CD4-positive, alpha-beta memory T cell (primary cell): ENCODE data around the gene RBM38. TPM values are rescaled to one million over a fixed set of nuclear protein-coding genes. Genes with fewer than 3 reads are reported as not detected.

Source experiments
- CTCF ChIA-PET: fragments of 350-600 bp; sonication (Branson Sonifier 250); formaldehyde crosslinking; loops from one replicate; lab custom pipeline; 2021; ENCODE audit warnings: inconsistent platforms; ENCODE audit not compliant: partially characterized antibody; lab: Charles Lee
- POLR2A ChIA-PET: fragments of 350-600 bp; sonication (Branson Sonifier 250); formaldehyde crosslinking; loops from one replicate; lab custom pipeline; 2021; ENCODE audit not compliant: partially characterized antibody; lab: Charles Lee
- DNase-seq, 5 donors: peaks; one replicate each; pipeline versions ENCODE4 v3.0.0 to v3.0.0-alpha.2; 2020 to 2022; ENCODE audit warnings: mixed read lengths in 1 of 5
- H3K27ac ChIP-seq: one replicate; pipeline ENCODE4 v1.7.0; 2013; ENCODE audit warnings: low read depth, low read length
- H3K27me3 ChIP-seq: 2 replicates; pipeline ENCODE4 v1.7.0; 2013; ENCODE audit warnings: mild to moderate bottlenecking, low read length, moderate library complexity; ENCODE audit not compliant: insufficient read depth
- H3K36me3 ChIP-seq: 2 replicates; pipeline ENCODE4 v1.7.0; 2013; ENCODE audit warnings: mild to moderate bottlenecking, low read length, moderate library complexity; ENCODE audit not compliant: insufficient read depth
- H3K4me1 ChIP-seq: 2 replicates; pipeline ENCODE4 v1.7.0; 2013; ENCODE audit warnings: mild to moderate bottlenecking, low read length, moderate library complexity; ENCODE audit not compliant: insufficient read depth
- H3K4me3 ChIP-seq, 2 donors: one replicate each; pipeline ENCODE4 v1.7.0; 2013; ENCODE audit warnings: low read length in 2 of 2, mild to moderate bottlenecking in 1 of 2
- H3K9me3 ChIP-seq, 2 donors: one replicate each; pipeline ENCODE4 v1.7.0; 2013; ENCODE audit warnings: low read length in 2 of 2, control low read depth in 1 of 2; ENCODE audit not compliant: control insufficient read depth in 1 of 2
- H3K27ac Mint-ChIP-seq, 7 donors: one replicate each; pipeline ENCODE4 v1.8.0; 2020 to 2021; ENCODE audit warnings: mixed read lengths in 7 of 7, mild to moderate bottlenecking in 6 of 7, inconsistent platforms in 3 of 7, moderate library complexity in 3 of 7
- H3K27me3 Mint-ChIP-seq, 2 donors: one replicate each; pipeline ENCODE4 v1.8.0; 2020 to 2021; ENCODE audit warnings: mixed read lengths in 2 of 2
- H3K36me3 Mint-ChIP-seq, 2 donors: one replicate each; pipeline ENCODE4 v1.8.0; 2020 to 2021; ENCODE audit warnings: mixed read lengths in 2 of 2, inconsistent platforms in 1 of 2, mild to moderate bottlenecking in 1 of 2
- H3K4me1 Mint-ChIP-seq, 4 donors: one replicate each; pipeline ENCODE4 v1.8.0; 2020 to 2021; ENCODE audit warnings: mixed read lengths in 4 of 4, mild to moderate bottlenecking in 1 of 4
- H3K4me3 Mint-ChIP-seq, 8 donors: one replicate each; pipeline ENCODE4 v1.8.0; 2020 to 2021; ENCODE audit warnings: mixed read lengths in 8 of 8, mild to moderate bottlenecking in 7 of 8, moderate library complexity in 6 of 8, inconsistent platforms in 3 of 8
- H3K9me3 Mint-ChIP-seq, 8 donors: one replicate each; pipeline ENCODE4 v1.8.0; 2020 to 2021; ENCODE audit warnings: mixed read lengths in 8 of 8, mild to moderate bottlenecking in 5 of 8, inconsistent platforms in 3 of 8, moderate library complexity in 1 of 8
- intact Hi-C: fragments of 100-400 bp; cut with micrococcal nuclease; formaldehyde crosslinking; loops from one replicate; pipeline ENCODE4 v1.15.1; 2023
- polyA plus RNA-seq, 2 donors: library from polyadenylated mRNA; unstranded; fragments of 300-500 nt; fragmentation: Illumina TruSeq; gene quantifications; one replicate each; pipeline ENCODE4 v1.2.3, GENCODE V29; 2021
- total RNA-seq, 2 experiments: library from RNA; stranded (reverse); gene quantifications; one replicate each; pipeline ENCODE4 v1.2.3, GENCODE V29; 2021

The RBM38 gene
- total and polyA plus RNA-seq, 4 experiments from 2014 or later = 33.1 to 97.8 (median 77.8) TPM

DNA sequence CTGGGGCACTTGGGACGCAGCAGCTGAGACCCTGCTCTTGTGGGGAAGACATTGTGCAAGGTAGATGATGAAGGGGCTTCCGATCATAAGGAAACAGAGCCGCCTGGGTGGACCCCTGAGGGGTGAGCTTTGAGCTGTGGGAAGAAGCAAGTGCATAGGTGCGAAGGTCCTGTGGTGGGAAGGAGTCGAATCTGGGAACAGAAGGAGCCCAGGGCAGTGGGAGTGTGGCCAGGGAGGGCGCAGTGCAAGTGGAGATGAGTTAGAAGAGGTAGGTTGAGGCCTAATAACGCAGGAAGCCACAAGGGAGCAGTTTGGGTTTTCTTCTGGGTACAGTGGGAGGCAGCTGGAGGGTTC, 10.3 kb downstream of the RBM38 start:
- ChIA-PET POLR2A (interaction anchor here (1.0 to 9.7 kb wide), 4 partner anchors 9 to 17 kb away, joined by 3 to 150 read pairs (median 6); partner anchors contain the start of gene RBM38), CTCF (interaction anchor here (1.0 to 1.4 kb wide), 3 partner anchors 9 to 31 kb away, joined by 3 to 4 read pairs (median 3); no protein-coding TSS in a partner anchor)
- peaks cover 0 to 16% (median 0%) of the 10 kb centered on the region in 8 donors for H3K9me3 Mint-ChIP-seq
- H3K27ac ChIP-seq = no peak overlapping the region
- peaks cover 87% of the 10 kb centered on the region for H3K4me1 ChIP-seq
- no peaks in the 10 kb centered on the region for H3K27me3 ChIP-seq
- no peak for DNase-seq
- H3K36me3 ChIP-seq = peaks cover 76% of the 10 kb centered on the region
- H3K4me3 ChIP-seq = no peak overlapping the region
- peaks cover 37 to 75% (median 57%) of the 10 kb centered on the region in 4 donors for H3K4me1 Mint-ChIP-seq
- H3K9me3 ChIP-seq = no peaks in the 10 kb centered on the region
- peaks cover 0 to 3% of the 10 kb centered on the region in 2 donors for H3K27me3 Mint-ChIP-seq
- H3K27ac Mint-ChIP-seq = peak overlapping the region; percentile 39 to 98 (median 90)
- intact Hi-C loops = no loop called here
- H3K36me3 Mint-ChIP-seq = peaks cover 52 to 76% of the 10 kb centered on the region in 2 donors
- H3K4me3 Mint-ChIP-seq = peak overlapping the region; percentile 13 to 69 (median 52)

- Histone ChIP-seq H3K9me3 (no peaks in the 10 kb centered on the region), H3K27ac (no peak overlapping the region), H3K27me3 (no peaks in the 10 kb centered on the region), H3K4me3 (no peak overlapping the region), H3K4me1 (peaks cover 78% of the 10 kb centered on the region), H3K36me3 (peaks cover 75% of the 10 kb centered on the region)
- peaks cover 43 to 76% of the 10 kb centered on the region in 2 donors for H3K36me3 Mint-ChIP-seq
- CTCF ChIA-PET = interaction anchor here (1.0 to 1.4 kb wide), 3 partner anchors 10 to 30 kb away, joined by 3 to 4 read pairs (median 3); no protein-coding TSS in a partner anchor
- DNase-seq = no peak
- peaks cover 29 to 67% (median 52%) of the 10 kb centered on the region in 4 donors for H3K4me1 Mint-ChIP-seq
- intact Hi-C loops = no loop called here
- peaks cover 0 to 16% (median 0%) of the 10 kb centered on the region in 8 donors for H3K9me3 Mint-ChIP-seq
- POLR2A ChIA-PET = interaction anchor here (1.0 to 9.7 kb wide), 5 partner anchors 8 to 13 kb away, joined by 3 to 150 read pairs (median 3); partner anchors contain the start of gene RBM38
- H3K4me3 Mint-ChIP-seq = peak overlapping the region in 5 of 8 donors; percentile 8 to 64 (median 52)
- peak overlapping the region in 4 of 7 donors; percentile 88 to 98 (median 94) for H3K27ac Mint-ChIP-seq
- peaks cover 0 to 3% of the 10 kb centered on the region in 2 donors for H3K27me3 Mint-ChIP-seq
Observed at GRCh38 chr20:57402206-57403125, 11.3 kb downstream of the RBM38 start.

- no peak overlapping the region for H3K27ac ChIP-seq
- CTCF ChIA-PET = no interaction called here
Observed at GRCh38 chr20:57403216-57403615, 12.0 kb downstream of the RBM38 start.

DNA sequence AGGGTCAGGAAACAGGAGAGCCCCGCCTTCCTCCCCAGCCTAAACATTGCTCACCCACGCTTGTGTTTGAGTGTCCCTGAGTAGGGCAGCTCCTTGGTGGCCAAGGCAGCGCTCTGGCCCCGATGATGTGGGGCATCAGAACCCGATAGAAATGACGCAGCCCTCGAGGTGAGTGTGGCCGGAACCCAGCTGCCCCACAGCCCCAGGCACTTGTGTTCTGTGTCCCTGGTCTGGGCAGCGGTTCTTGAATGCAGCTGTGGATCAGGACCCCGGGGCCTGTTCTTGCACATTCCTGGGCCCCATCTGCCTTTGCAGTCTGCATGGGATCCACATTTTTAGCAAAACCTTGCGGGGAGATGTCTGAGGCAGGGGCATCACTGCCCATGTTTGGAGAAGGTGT, 12.8 kb downstream of the RBM38 start:
- Histone ChIP-seq H3K27me3 (no peaks in the 10 kb centered on the region), H3K27ac (no peak overlapping the region), H3K4me3 (no peak overlapping the region), H3K9me3 (no peaks in the 10 kb centered on the region), H3K4me1 (peaks cover 66% of the 10 kb centered on the region), H3K36me3 (peaks cover 89% of the 10 kb centered on the region)
- Mint-ChIP-seq H3K27me3 (no peaks in the 10 kb centered on the region), H3K4me1 (peaks cover 18 to 60% (median 45%) of the 10 kb centered on the region in 4 donors), H3K9me3 (peaks cover 0 to 11% (median 0%) of the 10 kb centered on the region in 8 donors), H3K27ac (peak overlapping the region; percentile 48 to 98 (median 59)), H3K36me3 (peaks cover 45 to 77% of the 10 kb centered on the region in 2 donors), H3K4me3 (peak overlapping the region in 1 of 8 donors; percentile 17)
- CTCF ChIA-PET = interaction anchor here (1.0 kb wide), 1 partner anchor 24 kb away, joined by 3 read pairs; no protein-coding TSS in a partner anchor
- POLR2A ChIA-PET = interaction anchor here (9.7 kb wide), 1 partner anchor 15 kb away, joined by 150 read pairs; the partner anchor contains the start of gene RBM38
- intact Hi-C loops = no loop called here
- no peak for DNase-seq

More at GRCh38 chr20:57403216-57403615, 12.0 kb downstream of the RBM38 start:
- peaks cover 72% of the 10 kb centered on the region for H3K4me1 ChIP-seq
- no peaks in the 10 kb centered on the region for H3K9me3 ChIP-seq
- peak overlapping the region in 4 of 7 donors; percentile 59 to 98 (median 74) for H3K27ac Mint-ChIP-seq
- H3K36me3 Mint-ChIP-seq = peaks cover 46 to 76% of the 10 kb centered on the region in 2 donors
- no peaks in the 10 kb centered on the region for H3K27me3 ChIP-seq
- H3K36me3 ChIP-seq = peaks cover 82% of the 10 kb centered on the region
- POLR2A ChIA-PET = interaction anchor here (0.8 to 9.7 kb wide), 4 partner anchors 8 to 14 kb away, joined by 3 to 150 read pairs (median 3); partner anchors contain the start of gene RBM38
- peak overlapping the region in 2 of 8 donors; percentile 53 to 54 for H3K4me3 Mint-ChIP-seq
- H3K9me3 Mint-ChIP-seq = peaks cover 0 to 11% (median 0%) of the 10 kb centered on the region in 8 donors
- DNase-seq = no peak
- no peak overlapping the region for H3K4me3 ChIP-seq
- intact Hi-C loops = no loop called here
- peaks cover 22 to 67% (median 49%) of the 10 kb centered on the region in 4 donors for H3K4me1 Mint-ChIP-seq
- no peaks in the 10 kb centered on the region for H3K27me3 Mint-ChIP-seq

DNA sequence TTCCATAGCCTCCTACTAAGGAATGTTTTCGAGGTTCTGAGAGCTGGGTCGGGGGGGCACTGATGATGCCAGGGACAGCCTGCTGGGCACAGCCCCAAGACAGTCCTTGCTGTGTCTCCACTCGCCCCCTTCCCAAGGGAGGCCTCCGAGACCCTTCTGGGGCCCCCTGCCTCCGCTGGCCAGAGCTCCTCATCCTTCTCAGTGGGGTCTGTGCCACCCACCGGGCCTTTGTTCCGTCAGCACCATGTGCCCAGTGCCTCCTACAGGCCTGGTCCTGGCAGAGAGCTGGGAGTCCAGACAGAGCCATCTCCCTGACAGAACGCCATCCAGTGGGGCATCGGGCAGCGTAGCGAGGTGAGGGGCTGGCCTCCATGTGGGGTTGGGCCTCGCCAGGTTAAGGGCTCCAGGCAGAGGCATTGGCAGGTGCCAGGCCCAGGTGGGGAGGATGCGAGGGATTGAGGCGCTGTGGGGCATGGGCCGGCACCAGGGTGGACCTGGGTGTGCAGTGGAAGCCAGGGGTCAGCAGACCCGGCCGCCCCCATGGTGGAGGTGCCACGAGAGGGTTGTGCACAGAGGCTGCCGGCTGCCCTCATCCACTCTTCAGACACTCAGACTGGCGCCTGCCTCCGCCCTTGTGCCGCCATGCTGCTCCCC, 13.3 kb downstream of the RBM38 start:
- no peak overlapping the region for H3K4me3 ChIP-seq
- Mint-ChIP-seq H3K9me3 (peaks cover 0 to 11% (median 0%) of the 10 kb centered on the region in 8 donors), H3K27ac (peak overlapping the region in 5 of 7 donors; percentile 36 to 98 (median 59)), H3K4me3 (no peak overlapping the region), H3K27me3 (no peaks in the 10 kb centered on the region), H3K36me3 (peaks cover 41 to 75% of the 10 kb centered on the region in 2 donors), H3K4me1 (peaks cover 14 to 54% (median 41%) of the 10 kb centered on the region in 4 donors)
- intact Hi-C loops = no loop called here
- no peaks in the 10 kb centered on the region for H3K9me3 ChIP-seq
- no peak for DNase-seq
- H3K4me1 ChIP-seq = peaks cover 60% of the 10 kb centered on the region
- H3K36me3 ChIP-seq = peaks cover 93% of the 10 kb centered on the region
- H3K27me3 ChIP-seq = no peaks in the 10 kb centered on the region
- ChIA-PET CTCF (interaction anchor here (0.8 to 1.0 kb wide), 2 partner anchors 25 to 48 kb away, joined by 3 read pairs; no protein-coding TSS in a partner anchor), POLR2A (interaction anchor here (9.7 kb wide), 1 partner anchor 15 kb away, joined by 150 read pairs; the partner anchor contains the start of gene RBM38)
- no peak overlapping the region for H3K27ac ChIP-seq

DNA sequence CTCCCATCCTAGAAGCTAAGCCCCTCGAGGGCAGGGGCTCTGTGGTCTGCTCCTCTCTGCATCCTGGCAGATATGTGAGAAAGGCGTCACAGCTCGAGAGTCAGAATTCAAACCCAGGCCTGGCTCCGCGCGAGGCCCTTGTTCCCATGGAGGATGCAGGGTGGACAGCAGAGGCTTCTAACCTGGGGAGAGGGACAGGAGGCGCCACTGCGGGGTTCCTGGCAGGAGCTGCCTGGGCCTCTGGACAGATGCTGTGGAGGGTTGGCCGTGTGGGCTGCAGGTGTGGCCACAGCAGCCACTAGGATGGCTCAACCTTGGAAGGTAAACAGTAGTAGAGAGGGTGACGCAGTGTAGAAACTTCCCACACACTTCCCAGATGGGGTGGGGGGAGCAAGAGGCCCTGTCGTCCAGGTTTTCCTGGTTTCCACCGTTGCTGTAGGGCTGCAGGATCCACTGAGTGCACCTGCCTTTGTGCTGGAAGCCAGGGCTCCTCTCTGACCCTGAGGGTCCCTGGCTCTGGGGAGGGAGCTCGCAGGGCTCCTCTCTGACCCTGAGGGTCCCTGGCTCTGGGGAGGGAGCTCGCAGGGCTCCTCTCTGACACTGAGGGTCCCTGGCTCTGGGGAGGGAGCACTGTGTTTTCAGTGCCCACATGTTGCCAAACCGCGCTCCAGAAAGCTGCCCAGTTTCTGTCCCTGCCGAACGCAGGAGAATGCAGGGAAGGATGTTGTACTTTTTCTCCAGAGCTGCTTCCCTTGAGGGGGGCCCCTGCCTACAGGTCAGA, 14.2 kb downstream of the RBM38 start:
- H3K27me3 ChIP-seq = no peaks in the 10 kb centered on the region
- peaks cover 41 to 79% of the 10 kb centered on the region in 2 donors for H3K36me3 Mint-ChIP-seq
- peak overlapping the region in 6 of 7 donors; percentile 8 to 85 (median 46) for H3K27ac Mint-ChIP-seq
- no peak overlapping the region for H3K4me3 ChIP-seq
- intact Hi-C loops = no loop called here
- peaks cover 0 to 11% (median 0%) of the 10 kb centered on the region in 8 donors for H3K9me3 Mint-ChIP-seq
- H3K9me3 ChIP-seq = no peaks in the 10 kb centered on the region
- peaks cover 52% of the 10 kb centered on the region for H3K4me1 ChIP-seq
- no peaks in the 10 kb centered on the region for H3K27me3 Mint-ChIP-seq
- no peak overlapping the region for H3K27ac ChIP-seq
- peaks cover 12 to 50% (median 37%) of the 10 kb centered on the region in 4 donors for H3K4me1 Mint-ChIP-seq
- CTCF ChIA-PET = interaction anchor here (0.8 to 1.5 kb wide), 3 partner anchors 13 to 49 kb away, joined by 3 to 4 read pairs (median 3); no protein-coding TSS in a partner anchor
- no peak for DNase-seq
- peaks cover 92% of the 10 kb centered on the region for H3K36me3 ChIP-seq
- peak overlapping the region in 2 of 8 donors; percentile 15 to 58 for H3K4me3 Mint-ChIP-seq
- POLR2A ChIA-PET = interaction anchor here (1.8 to 5.4 kb wide), 2 partner anchors 7 to 13 kb away, joined by 9 to 26 read pairs; no protein-coding TSS in a partner anchor
